Ovary (tissue), 9 donors: Measurements from ENCODE around the gene GMPR2. TPM values are rescaled to one million over a fixed set of nuclear protein-coding genes. Genes with fewer than 3 reads are reported as not detected.
A peak's percentile ranks its signal among the peaks of the same experiment; 100 is the strongest.

Source experiments
- DNase-seq, 5 donors: peaks; one replicate each; pipeline ENCODE4 v3.0.0-alpha.2; 2019 to 2020
- H3K27ac ChIP-seq, 2 donors: fragments of 200-600 bp; one replicate each; pipeline versions ENCODE4 v1.5.1 to v1.8.0; 2019 to 2022
- H3K27me3 ChIP-seq: fragments of 200-600 bp; one replicate; pipeline ENCODE4 v1.8.0; 2022
- H3K36me3 ChIP-seq: fragments of 200-600 bp; sonication (generic); one replicate; pipeline ENCODE4 v1.5.1; 2019
- H3K4me1 ChIP-seq: one replicate; pipeline ENCODE4 v1.8.1; 2013; ENCODE audit warnings: mild to moderate bottlenecking, moderate library complexity; ENCODE audit not compliant: insufficient read depth
- H3K4me3 ChIP-seq: fragments of 200-600 bp; sonication (generic); one replicate; pipeline ENCODE4 v1.5.1; 2017
- H3K9me3 ChIP-seq, 2 donors: fragments of 200-600 bp in 1 of 2; sonication (generic) in 1 of 2; one replicate each; pipeline versions ENCODE4 v1.5.1 to v1.8.1; 2013 to 2019; ENCODE audit warnings: mild to moderate bottlenecking in 1 of 2, moderate library complexity in 1 of 2
- CTCF ChIP-seq, 3 donors: fragments of 450-650 bp in 2 of 3; fragments of 200-600 bp in 1 of 3; IDR thresholded peaks; one replicate each; pipeline versions ENCODE4 v1.5.1 to v1.8.0; 2016 to 2022; ENCODE audit warnings: antibody characterized with exemption in 3 of 3, mild to moderate bottlenecking in 1 of 3
- EP300 ChIP-seq: sonication (generic); formaldehyde crosslinking; IDR thresholded peaks from one replicate; pipeline ENCODE4 v1.6.1; 2017; ENCODE audit warnings: antibody characterized with exemption
- POLR2A ChIP-seq: fragments of 450-650 bp; IDR thresholded peaks from one replicate; pipeline ENCODE4 v1.6.1; 2017; ENCODE audit warnings: antibody characterized with exemption, mild to moderate bottlenecking, moderate library complexity
- WGBS, 3 donors: extraction: QIAGEN DNeasy Blood & Tissue Kit in 1 of 3; methylation state at CpG; one replicate each; pipeline versions ENCODE4 v1.1.5 to v1.1.7; 2013 to 2017; 5-methylcytosine and 5-hydroxymethylcytosine counted together
- intact Hi-C, 4 donors: fragments of 100-400 bp; cut with DNase I; formaldehyde crosslinking; loops; one replicate each; pipeline versions ENCODE4 v1.11.0 to v1.15.1; 2022 to 2023
- polyA plus RNA-seq, 2 donors: library from polyadenylated mRNA; stranded (reverse); fragments of 200-250 nt in 1 of 2; fragments of 350-450 nt in 1 of 2; fragmentation: Illumina TruSeq in 1 of 2; extraction: RNeasy Lipid Tissue Mini Kit (QIAGEN cat#74804) in 1 of 2; gene quantifications; one replicate each; pipeline ENCODE4 v1.2.3, GENCODE V29; 2013 to 2014
- total RNA-seq, 7 donors: library from RNA; depleted of rRNA in 2 of 7; stranded (reverse); fragments of >200 nt in 2 of 7; fragmentation: NEBNext Ultra II Directional in 3 of 7; extraction: Animal tissue kit (Norgen Biotek cat#: 25700) in 3 of 7; gene quantifications; one replicate each; pipeline versions ENCODE4 v1.1.0 to v1.2.4, GENCODE V29; 2016 to 2023
- donor health status: DM: no; HTN: no; CAD: no; lungs with moderate emphysema.
- donor health status: DM: no; HTN: no; CAD: no.
- donor health status: Bipolar disorder and iron deficiency.
- donor health status: DM: yes; HTN: yes; CAD: no.
- donor health status: DM: no; HTN: no; CAD: no.
- donor health status: DM: yes; HTN: yes; CAD: no.

The GMPR2 gene
- total and polyA plus RNA-seq, 9 donors: 46.2 to 85.7 (median 59.4) TPM

DNA sequence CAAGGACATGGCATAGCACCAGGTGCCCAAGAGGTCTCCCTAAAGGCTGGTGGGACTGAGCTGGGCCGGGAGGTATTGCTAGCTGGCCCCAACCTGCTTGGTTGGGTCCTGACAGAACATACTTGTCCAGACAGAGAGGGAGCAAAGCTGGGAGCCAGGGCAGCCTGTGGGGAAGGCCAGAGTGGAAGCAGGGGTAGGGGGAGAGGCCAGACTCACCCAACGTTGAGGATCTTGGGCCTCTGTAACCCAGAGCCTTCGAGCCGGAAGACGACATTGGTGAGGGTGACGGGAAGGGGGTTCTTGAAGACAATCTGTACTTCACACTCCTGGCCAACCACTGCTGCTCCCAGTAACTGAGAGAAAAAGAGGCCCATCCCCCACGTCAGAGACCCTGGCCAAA is 21.2 kb downstream of the GMPR2 start:
- Histone ChIP-seq H3K4me1 (peaks cover 1% of the 10 kb centered on the region), H3K27me3 (no peaks in the 10 kb centered on the region), H3K9me3 (no peaks in the 10 kb centered on the region), H3K36me3 (no peaks in the 10 kb centered on the region), H3K27ac (no peak overlapping the region), H3K4me3 (no peak overlapping the region)
- TF ChIP-seq POLR2A (no peak), CTCF (IDR thresholded peaks at IDR 0.05) (no peak), EP300 (no peak)
- DNase-seq: peak in 1 of 5 donors; percentile 20
- intact Hi-C loops: no loop called here
- WGBS, 3 donors: 82 to 86% (median 82%) methylated on average over 7 of the region's 7 CpGs

DNA sequence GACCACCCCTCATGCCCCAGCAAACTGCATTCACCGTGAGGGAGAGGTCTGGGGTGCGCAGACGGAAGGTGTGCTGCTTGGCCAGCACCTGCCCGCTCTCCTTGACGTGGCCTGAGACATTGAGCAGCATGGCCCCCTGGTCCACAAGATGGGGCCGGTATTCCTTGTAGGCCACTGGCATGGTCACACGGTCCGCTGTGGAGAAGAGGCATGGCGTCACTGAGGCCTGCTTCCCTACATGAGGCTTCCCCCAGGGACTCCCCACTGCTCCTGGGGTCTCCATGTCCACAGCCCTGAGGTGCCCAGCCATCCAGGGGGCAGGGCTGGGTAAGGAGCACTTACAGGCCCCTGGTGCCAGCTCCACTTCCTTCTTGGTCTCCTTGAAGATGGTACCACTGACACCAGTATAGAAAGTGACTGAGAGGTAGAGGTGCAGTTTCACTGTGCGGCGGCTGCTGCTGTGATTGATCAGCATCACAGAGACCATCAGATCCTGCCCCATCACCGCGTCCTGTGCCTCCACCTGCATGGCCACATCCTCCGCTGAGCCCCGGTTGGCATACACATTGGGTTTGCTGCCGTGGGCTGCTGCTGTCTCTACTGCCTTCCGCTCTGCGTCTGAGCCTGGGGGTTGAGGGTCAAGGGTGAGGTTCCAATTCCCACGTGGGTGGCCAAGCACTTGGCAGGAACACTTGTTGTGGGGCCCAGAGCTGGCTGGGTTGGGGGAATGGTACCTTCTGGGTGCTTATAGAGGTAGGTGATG is 22.1 kb downstream of the GMPR2 start:
- H3K4me3 ChIP-seq: no peak overlapping the region
- H3K27ac ChIP-seq: no peak overlapping the region
- H3K9me3 ChIP-seq: no peaks in the 10 kb centered on the region
- no peaks in the 10 kb centered on the region for H3K27me3 ChIP-seq
- intact Hi-C loops: no loop called here
- peak in 3 of 5 donors; percentile 11 to 29 (median 12) for DNase-seq
- no peaks in the 10 kb centered on the region for H3K36me3 ChIP-seq
- TF ChIP-seq POLR2A: no peak
- H3K4me1 ChIP-seq: peaks cover 3% of the 10 kb centered on the region
- 88 to 91% (median 91%) methylated on average over 19 of the region's 19 CpGs for WGBS, 3 donors

DNA sequence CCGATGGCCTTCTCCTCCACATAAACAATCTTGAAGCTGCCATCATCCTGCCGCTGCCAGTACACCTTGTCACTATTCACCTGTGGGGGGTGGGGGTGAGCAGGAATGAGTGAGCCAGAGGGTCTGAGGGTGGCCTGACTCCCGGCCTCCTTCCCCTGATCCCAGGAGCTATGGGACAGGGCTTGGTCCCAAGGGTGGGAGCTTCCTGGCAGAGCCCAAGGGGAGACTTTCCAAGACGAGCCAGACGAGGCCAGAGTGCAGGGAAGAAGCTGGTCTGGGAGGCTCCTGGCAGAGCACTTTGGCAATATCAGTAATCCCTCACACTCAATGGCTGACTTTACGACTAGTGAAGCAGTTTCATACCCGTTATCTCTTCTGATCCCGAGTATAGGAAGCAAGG is 22.7 kb downstream of the GMPR2 start:
- intact Hi-C loops: no loop called here
- no peaks in the 10 kb centered on the region for H3K9me3 ChIP-seq
- no peak overlapping the region for H3K4me3 ChIP-seq
- H3K27me3 ChIP-seq: no peaks in the 10 kb centered on the region
- no peak overlapping the region for H3K27ac ChIP-seq
- no peaks in the 10 kb centered on the region for H3K36me3 ChIP-seq
- 86 to 91% (median 86%) methylated on average over 8 of the region's 8 CpGs for WGBS, 3 donors
- TF ChIP-seq EP300: no peak
- no peak for TF ChIP-seq CTCF (IDR thresholded peaks at IDR 0.05)
- no peak for TF ChIP-seq POLR2A
- peaks cover 3% of the 10 kb centered on the region for H3K4me1 ChIP-seq
- DNase-seq: peak in 2 of 5 donors; percentile 13 to 20

DNA sequence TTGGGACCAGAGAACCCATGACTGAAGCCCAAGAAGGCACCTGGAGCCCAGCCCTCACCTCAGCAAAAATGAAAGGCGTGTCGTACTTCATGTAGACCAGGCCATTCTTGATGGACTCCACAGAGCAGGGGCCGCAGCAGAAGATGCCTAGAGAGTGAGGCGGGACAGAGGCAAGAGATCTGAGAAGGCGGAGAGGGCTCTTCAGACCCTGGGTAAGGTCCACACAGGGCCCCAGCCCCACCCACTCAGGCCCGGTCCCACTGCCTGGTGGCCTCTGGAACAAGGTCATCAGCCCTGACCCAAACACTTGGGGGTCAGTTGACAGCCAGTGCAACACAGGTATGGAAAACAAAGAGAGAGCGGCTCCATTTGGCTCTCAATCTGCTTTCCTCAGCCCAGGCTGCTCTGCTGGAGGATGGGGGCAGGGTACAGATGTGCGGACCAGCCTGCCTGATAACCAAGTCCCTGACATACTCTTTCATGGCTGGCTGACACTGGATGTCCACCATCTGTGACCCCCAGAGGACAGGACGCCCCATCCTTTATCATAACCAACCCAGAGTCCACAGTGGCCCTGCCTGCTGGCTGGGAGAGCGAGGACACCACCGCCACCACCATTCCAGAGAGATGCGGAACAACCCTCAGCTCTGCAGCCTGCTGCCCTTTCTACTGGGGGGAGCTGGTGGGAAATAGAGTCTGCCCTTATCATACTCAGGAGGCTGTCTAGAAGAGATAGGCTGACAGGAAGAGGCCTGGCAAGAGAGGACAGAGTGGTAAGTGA is 23.4 kb downstream of the GMPR2 start:
- Histone ChIP-seq H3K27me3 (no peaks in the 10 kb centered on the region), H3K4me3 (no peak overlapping the region), H3K4me1 (peaks cover 3% of the 10 kb centered on the region), H3K27ac (no peak overlapping the region), H3K9me3 (no peaks in the 10 kb centered on the region), H3K36me3 (no peaks in the 10 kb centered on the region)
- no peak for TF ChIP-seq EP300
- TF ChIP-seq CTCF (IDR thresholded peaks at IDR 0.05): no peak
- no peak for TF ChIP-seq POLR2A
- intact Hi-C loops: no loop called here
- DNase-seq: peak in 2 of 5 donors; percentile 10 to 18
- 93 to 94% (median 93%) methylated on average over 12 of the region's 12 CpGs for WGBS, 3 donors
